ENCODE measurements around the gene CACFD1.

The CACFD1 gene

GRCh38 chr9:133483611-133484010, 23.8 kb downstream of the CACFD1 start:
- ChIA-PET CTCF (interaction anchor here (0.6 to 2.3 kb wide), 12 partner anchors 9 to 581 kb away, joined by 3 to 8 read pairs (median 4); no protein-coding TSS in a partner anchor), POLR2A (interaction anchor here (0.7 kb wide), 1 partner anchor 40 kb away, joined by 4 read pairs; no protein-coding TSS in a partner anchor)
- no peaks in the 10 kb centered on the region for H3K9me3 ChIP-seq (ENCODE audit: control insufficient read depth, insufficient read depth, low read depth, low read length)
- TF ChIP-seq ZIC2 (tag by site-specific recombination; IDR thresholded peaks at IDR 0.05) (peak; percentile 16; the same call in 1 of the 2 replicates), ZNF16 (tag by site-specific recombination; IDR thresholded peaks at IDR 0.05; ENCODE audit: low read depth) (no peak)
- H3K36me3 ChIP-seq (ENCODE audit: control insufficient read depth in 2 of 2, insufficient read depth in 1 of 2, low read length in 2 of 2) = no peaks in the 10 kb centered on the region
- no peak overlapping the region for H3K27ac ChIP-seq (ENCODE audit: extremely low read depth, low read depth, low read length)
- H3K4me1 ChIP-seq (ENCODE audit: control insufficient read depth, insufficient read depth, low read length) = no peaks in the 10 kb centered on the region
- H3K4me3 ChIP-seq (ENCODE audit: low read depth, low read length) = no peak overlapping the region

GRCh38 chr9:133484671-133485437, 25.1 kb downstream of the CACFD1 start:
- TF ChIP-seq, protein P1, sequence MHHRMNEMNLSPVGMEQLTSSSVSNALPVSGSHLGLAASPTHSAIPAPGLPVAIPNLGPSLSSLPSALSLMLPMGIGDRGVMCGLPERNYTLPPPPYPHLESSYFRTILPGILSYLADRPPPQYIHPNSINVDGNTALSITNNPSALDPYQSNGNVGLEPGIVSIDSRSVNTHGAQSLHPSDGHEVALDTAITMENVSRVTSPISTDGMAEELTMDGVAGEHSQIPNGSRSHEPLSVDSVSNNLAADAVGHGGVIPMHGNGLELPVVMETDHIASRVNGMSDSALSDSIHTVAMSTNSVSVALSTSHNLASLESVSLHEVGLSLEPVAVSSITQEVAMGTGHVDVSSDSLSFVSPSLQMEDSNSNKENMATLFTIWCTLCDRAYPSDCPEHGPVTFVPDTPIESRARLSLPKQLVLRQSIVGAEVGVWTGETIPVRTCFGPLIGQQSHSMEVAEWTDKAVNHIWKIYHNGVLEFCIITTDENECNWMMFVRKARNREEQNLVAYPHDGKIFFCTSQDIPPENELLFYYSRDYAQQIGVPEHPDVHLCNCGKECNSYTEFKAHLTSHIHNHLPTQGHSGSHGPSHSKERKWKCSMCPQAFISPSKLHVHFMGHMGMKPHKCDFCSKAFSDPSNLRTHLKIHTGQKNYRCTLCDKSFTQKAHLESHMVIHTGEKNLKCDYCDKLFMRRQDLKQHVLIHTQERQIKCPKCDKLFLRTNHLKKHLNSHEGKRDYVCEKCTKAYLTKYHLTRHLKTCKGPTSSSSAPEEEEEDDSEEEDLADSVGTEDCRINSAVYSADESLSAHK (tag by site-specific recombination; IDR thresholded peaks at IDR 0.05) = no peak
- TF ChIP-seq ZNF366 (tag by site-specific recombination; conservative IDR thresholded peaks at IDR 0.05) = no peak
- TF ChIP-seq SP3 (tag by site-specific recombination; IDR thresholded peaks at IDR 0.05) = peak; percentile 67
- peak; percentile 95 for TF ChIP-seq GLIS1 (tag by site-specific recombination; IDR thresholded peaks at IDR 0.05)
- TF ChIP-seq GLIS2 (tag by site-specific recombination; IDR thresholded peaks at IDR 0.05) = peak; percentile 79
- TF ChIP-seq, protein P2, sequence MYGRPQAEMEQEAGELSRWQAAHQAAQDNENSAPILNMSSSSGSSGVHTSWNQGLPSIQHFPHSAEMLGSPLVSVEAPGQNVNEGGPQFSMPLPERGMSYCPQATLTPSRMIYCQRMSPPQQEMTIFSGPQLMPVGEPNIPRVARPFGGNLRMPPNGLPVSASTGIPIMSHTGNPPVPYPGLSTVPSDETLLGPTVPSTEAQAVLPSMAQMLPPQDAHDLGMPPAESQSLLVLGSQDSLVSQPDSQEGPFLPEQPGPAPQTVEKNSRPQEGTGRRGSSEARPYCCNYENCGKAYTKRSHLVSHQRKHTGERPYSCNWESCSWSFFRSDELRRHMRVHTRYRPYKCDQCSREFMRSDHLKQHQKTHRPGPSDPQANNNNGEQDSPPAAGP (tag by site-specific recombination; IDR thresholded peaks at IDR 0.05) = 0 out of 2 replicates have a peak, but pooled peaks have one; percentile 41
- TF ChIP-seq, protein P3, sequence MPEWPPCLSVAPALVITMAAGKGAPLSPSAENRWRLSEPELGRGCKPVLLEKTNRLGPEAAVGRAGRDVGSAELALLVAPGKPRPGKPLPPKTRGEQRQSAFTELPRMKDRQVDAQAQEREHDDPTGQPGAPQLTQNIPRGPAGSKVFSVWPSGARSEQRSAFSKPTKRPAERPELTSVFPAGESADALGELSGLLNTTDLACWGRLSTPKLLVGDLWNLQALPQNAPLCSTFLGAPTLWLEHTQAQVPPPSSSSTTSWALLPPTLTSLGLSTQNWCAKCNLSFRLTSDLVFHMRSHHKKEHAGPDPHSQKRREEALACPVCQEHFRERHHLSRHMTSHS (tag by site-specific recombination; IDR thresholded peaks at IDR 0.05) = no peak
- TF ChIP-seq ZNF529 (tag by site-specific recombination; IDR thresholded peaks at IDR 0.05; ENCODE audit: insufficient replicate concordance) = no peak
- no peak for TF ChIP-seq ZNF19 (tag by site-specific recombination; IDR thresholded peaks at IDR 0.05; ENCODE audit: low read depth)
- TF ChIP-seq, protein P4, sequence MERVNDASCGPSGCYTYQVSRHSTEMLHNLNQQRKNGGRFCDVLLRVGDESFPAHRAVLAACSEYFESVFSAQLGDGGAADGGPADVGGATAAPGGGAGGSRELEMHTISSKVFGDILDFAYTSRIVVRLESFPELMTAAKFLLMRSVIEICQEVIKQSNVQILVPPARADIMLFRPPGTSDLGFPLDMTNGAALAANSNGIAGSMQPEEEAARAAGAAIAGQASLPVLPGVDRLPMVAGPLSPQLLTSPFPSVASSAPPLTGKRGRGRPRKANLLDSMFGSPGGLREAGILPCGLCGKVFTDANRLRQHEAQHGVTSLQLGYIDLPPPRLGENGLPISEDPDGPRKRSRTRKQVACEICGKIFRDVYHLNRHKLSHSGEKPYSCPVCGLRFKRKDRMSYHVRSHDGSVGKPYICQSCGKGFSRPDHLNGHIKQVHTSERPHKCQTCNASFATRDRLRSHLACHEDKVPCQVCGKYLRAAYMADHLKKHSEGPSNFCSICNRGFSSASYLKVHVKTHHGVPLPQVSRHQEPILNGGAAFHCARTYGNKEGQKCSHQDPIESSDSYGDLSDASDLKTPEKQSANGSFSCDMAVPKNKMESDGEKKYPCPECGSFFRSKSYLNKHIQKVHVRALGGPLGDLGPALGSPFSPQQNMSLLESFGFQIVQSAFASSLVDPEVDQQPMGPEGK (tag by site-specific recombination; IDR thresholded peaks at IDR 0.05) = 0 out of 2 replicates have a peak, but pooled peaks have one; percentile 53
- no peak for TF ChIP-seq ZNF768 (tag by site-specific recombination; IDR thresholded peaks at IDR 0.05)
- TF ChIP-seq KLF1 (tag by site-specific recombination; IDR thresholded peaks at IDR 0.05) = peak; percentile 87
- no peak for TF ChIP-seq PRDM10 (tag by site-specific recombination; IDR thresholded peaks at IDR 0.05)
- TF ChIP-seq GLI2 (tag by site-specific recombination; IDR thresholded peaks at IDR 0.05; ENCODE audit: borderline replicate concordance, low read depth) = no peak
- peak; percentile 40 for TF ChIP-seq ZNF341 (tag by site-specific recombination; IDR thresholded peaks at IDR 0.05; ENCODE audit: low read depth)
- peak; percentile 98 for TF ChIP-seq ZIC2 (tag by site-specific recombination; IDR thresholded peaks at IDR 0.05)
- TF ChIP-seq SP2 (tag by site-specific recombination; IDR thresholded peaks at IDR 0.05) = peak; percentile 58
- Histone ChIP-seq H3K27ac (ENCODE audit: extremely low read depth, low read depth, low read length) (no peak overlapping the region), H3K4me3 (ENCODE audit: low read depth, low read length) (no peak overlapping the region), H3K9me3 (ENCODE audit: control insufficient read depth, insufficient read depth, low read depth, low read length) (no peaks in the 10 kb centered on the region), H3K4me1 (ENCODE audit: control insufficient read depth, insufficient read depth, low read length) (no peaks in the 10 kb centered on the region), H3K36me3 (ENCODE audit: control insufficient read depth in 2 of 2, insufficient read depth in 1 of 2, low read length in 2 of 2) (no peaks in the 10 kb centered on the region)
- ChIA-PET POLR2A (interaction anchor here (0.6 to 1.4 kb wide), 3 partner anchors 110 to 369 kb away, joined by 3 read pairs; no protein-coding TSS in a partner anchor), CTCF (interaction anchor here (0.6 to 4.5 kb wide), 19 partner anchors 11 to 509 kb away, joined by 3 to 69 read pairs (median 3); partner anchors contain the start of gene CACFD1)
